GM12873 (cell line): ENCODE results near the gene CNPPD1.

ENCODE experiments used
- CTCF ChIP-seq: IDR thresholded peaks from 2 replicates; pipeline ENCODE4 v1.5.1; 2012; ENCODE audit warnings: low read depth, mild to moderate bottlenecking, moderate library complexity, low read length, control low read depth; ENCODE audit not compliant: insufficient read depth; ENCODE audit errors: missing control alignments

The CNPPD1 gene

GRCh38 chr2:219158586-219158985 is 18.1 kb downstream of the CNPPD1 start:
- TF ChIP-seq CTCF = no peak

DNA sequence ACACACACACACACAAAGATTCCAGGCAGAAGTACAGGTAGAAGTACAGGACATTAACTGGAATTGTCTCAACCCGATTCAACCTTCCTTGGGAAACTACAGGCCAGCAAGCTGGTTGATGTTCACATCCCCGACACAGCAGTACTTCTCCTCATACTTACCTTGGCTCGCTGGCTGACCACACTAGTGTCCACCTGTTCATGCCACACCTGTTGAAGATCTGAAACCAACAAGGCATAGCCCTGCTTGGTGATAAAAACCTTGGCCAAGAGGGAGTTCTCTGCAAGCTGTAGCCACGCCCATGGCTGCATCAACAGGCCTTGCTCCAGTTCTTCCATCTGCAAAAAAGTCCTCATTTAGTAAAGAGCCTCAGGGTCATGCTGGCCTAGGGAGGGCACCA is 18.7 kb downstream of the CNPPD1 start:
- no peak for TF ChIP-seq CTCF

GRCh38 chr2:219157396-219157795 is 19.3 kb downstream of the CNPPD1 start:
- no peak for TF ChIP-seq CTCF

DNA sequence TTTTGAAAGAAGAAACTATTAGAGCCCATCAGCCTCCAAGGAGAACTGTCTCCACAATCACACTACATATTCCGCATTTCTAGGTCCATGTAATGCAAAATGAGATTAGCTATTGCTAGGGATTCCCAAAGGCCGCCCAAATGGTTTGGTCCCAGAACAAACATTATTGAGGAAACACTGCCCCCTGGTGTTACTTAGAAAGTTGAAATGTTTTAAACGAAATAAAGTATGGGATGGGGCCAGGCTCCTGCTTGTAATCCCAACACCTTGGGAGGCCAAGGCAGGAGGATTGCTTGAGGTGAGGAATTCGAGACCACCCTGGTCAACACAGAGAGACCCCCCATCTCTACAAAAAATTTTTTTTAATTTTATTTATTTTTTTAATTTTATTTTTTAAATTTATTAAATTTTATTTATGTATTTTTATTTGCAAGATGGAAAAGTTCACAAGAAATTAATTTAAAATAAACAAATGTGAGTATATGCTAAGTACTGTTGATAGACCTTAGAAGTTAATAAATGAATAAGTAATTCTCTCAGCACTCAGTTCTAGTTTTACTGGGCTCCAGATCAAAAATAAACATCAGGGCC is 21.6 kb downstream of the CNPPD1 start:
- peak; percentile 50 for TF ChIP-seq CTCF

GRCh38 chr2:219149667-219150066 is 27.1 kb downstream of the CNPPD1 start:
- TF ChIP-seq CTCF = no peak

DNA sequence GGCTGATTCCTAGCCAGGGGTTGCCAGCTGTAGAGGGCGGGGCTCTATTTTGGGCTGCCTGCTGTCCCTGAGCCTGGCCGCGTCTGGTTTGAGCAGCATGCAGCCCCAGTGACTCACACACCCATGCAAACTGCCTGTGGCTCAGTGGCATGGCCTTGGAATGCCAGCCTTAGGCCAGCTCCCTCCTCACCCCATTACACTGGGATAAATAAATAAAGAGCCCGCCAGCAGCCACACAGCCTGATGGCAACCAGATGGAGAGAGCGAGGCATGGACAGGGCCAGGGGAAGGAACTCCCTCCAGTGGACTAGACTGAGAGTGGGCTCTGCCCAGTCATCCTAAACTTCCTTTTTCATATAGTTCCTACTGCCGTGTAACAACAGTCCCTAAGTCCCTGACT is 34.4 kb downstream of the CNPPD1 start:
- no peak for TF ChIP-seq CTCF

DNA sequence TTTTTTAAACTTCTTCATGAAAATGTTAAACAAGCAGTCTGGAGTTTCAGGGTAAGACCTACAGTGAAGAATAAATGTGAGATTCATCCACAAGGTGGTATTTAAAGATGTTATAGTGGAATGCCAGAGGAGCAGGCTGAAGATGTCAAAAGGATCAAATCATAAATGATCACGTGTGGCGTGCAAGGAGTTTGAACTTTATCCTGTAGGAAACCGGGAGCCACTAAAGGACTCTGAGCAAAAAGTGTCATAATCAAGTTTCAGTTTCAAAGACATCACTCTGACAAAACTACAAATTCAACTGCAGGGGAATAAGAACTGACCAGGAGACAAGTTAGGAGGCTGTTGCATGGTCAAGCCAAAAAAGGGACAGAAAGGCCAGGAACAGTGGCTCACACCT is 36.0 kb downstream of the CNPPD1 start:
- no peak for TF ChIP-seq CTCF
